PC-9 (cell line): ENCODE data around the gene BACH1.

ENCODE experiments used
- EZH2 ChIP-seq: fragments of 200-600 bp; sonication (generic); IDR thresholded peaks from 2 replicates; pipeline ENCODE4 v1.8.0; 2017; ENCODE audit warnings: antibody characterized with exemption, low read depth
- TF ChIP-seq, protein P1 (sequence below): fragments of 200-600 bp; sonication (generic); conservative IDR thresholded peaks from 2 replicates; pipeline ENCODE4 v1.6.1; 2017; ENCODE audit warnings: mixed run types, antibody characterized with exemption, mild to moderate bottlenecking, moderate library complexity

DNA sequence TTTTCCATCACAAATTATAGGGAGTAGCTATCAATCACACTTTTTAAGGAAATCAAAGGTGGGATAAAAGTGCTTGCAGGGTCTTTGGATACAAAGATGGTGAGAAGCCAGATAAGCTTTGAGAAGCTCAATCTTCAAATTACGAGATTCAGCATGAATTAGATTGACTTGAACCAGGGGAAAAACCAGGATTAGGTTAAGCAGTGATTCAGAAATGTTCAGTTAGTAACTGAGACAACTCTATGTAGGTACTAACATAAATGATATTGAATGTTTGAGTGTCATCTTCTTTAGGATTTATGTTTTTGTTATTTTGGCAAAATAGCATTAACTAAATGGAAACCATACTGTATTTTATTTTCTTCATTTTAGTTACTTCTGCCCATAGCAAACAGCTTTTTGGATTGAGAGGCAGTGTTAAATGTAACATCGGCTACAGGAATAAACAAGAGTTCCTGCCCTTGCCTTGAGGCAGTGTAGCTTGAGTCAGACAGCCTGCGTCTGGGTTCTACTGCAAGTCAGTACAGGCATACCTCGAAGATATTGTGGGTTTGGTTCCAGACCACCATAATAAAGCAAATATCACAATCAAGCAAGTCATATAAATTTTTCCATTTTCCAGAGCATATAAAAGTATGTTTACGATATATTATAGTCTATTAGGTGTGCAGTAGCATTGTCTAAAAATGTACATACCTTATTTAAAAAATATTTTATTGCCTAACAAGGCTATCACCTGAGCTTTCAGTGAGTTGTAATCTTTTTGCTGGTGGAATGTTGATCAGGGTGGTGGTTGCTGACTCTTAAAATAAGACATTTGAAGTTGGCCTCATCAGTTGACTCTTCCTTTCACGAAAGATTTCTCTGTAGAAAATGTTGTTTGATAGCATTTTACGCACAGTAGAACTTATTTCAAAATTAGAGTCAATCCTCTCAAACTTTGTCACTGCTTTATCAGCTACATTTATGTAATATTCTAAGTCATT is 36.9 kb upstream of the BACH1 start:
- no peak for TF ChIP-seq EZH2
- TF ChIP-seq, protein P1, sequence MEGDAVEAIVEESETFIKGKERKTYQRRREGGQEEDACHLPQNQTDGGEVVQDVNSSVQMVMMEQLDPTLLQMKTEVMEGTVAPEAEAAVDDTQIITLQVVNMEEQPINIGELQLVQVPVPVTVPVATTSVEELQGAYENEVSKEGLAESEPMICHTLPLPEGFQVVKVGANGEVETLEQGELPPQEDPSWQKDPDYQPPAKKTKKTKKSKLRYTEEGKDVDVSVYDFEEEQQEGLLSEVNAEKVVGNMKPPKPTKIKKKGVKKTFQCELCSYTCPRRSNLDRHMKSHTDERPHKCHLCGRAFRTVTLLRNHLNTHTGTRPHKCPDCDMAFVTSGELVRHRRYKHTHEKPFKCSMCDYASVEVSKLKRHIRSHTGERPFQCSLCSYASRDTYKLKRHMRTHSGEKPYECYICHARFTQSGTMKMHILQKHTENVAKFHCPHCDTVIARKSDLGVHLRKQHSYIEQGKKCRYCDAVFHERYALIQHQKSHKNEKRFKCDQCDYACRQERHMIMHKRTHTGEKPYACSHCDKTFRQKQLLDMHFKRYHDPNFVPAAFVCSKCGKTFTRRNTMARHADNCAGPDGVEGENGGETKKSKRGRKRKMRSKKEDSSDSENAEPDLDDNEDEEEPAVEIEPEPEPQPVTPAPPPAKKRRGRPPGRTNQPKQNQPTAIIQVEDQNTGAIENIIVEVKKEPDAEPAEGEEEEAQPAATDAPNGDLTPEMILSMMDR: no peak
